SKM-1 treated with dmso at 0.1 percent for 144 hours (cell line): ENCODE results near the gene ENAM.
"Not testable (repeated sequence)": the region's sequence is repeated elsewhere in the genome, so short reads cannot be mapped to it uniquely, and the experiment has no call there.

ENCODE experiments used
- DNase-seq: peaks from one replicate; lab custom pipeline; 2025; ENCODE audit not compliant: unreplicated experiment; lab: John Stamatoyannopoulos, UW

Gene ENAM

DNA sequence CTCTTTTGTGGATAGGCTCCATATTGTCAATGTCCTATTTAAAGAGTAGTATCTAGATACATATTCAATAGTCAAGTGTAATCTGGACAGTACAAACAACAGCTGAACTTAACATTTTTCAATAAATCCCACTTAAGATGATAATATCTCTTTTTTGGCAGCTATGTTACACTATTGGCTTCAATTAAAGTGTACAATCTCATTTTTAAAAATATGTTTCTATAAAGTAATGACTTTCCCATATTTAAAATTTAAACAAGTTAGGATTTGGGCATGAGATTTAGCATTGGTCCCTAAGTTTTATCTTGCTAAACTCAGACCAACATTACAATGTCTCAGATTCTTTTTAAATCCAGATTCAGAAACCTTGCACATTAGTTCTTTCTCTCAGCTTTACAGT is 45.6 kb downstream of the ENAM start:
- no peak for DNase-seq

DNA sequence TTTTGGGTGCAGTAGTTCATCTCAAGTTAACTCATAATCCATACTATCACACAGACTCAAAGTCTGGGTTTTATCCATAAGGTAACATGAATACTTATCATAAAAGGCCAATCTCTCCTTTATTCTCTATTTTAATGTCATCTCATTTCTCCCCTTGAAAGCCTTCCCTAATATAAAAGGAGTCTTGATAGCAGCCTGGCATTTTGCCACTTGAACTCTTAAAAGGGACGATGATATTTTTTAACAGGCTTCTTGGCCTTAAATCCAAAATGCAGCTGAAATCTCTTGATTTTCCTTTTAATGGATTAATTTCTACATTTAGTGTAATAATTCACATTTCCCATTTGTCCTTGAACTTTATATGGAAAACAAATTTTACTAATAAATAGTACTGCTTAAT is 46.2 kb downstream of the ENAM start:
- no peak for DNase-seq

DNA sequence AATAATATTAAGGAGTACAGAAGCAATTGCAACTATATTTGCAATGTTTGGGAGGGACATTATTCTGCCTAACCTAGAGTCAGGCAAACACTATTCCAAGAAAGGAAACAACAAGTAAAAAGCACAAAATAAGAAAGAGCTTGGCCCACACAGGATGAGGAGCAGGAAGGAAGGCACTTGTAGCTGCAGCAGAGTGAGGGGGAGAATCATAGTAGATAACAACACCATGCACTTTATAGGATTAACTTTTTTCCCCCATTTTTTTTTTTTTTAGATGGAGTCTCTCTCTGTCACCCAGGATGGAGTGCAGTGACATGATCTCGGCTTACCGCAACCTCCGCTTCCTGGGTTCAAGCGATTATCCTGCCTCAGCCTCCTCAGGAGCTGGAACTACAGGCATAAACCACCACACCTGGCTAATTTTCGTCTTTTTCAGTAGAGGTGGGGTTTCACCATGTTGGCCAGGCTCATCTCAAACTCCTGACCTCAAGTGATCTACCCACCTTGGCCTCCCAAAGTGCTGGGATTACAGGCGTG is 48.1 kb downstream of the ENAM start:
- no peak for DNase-seq

DNA sequence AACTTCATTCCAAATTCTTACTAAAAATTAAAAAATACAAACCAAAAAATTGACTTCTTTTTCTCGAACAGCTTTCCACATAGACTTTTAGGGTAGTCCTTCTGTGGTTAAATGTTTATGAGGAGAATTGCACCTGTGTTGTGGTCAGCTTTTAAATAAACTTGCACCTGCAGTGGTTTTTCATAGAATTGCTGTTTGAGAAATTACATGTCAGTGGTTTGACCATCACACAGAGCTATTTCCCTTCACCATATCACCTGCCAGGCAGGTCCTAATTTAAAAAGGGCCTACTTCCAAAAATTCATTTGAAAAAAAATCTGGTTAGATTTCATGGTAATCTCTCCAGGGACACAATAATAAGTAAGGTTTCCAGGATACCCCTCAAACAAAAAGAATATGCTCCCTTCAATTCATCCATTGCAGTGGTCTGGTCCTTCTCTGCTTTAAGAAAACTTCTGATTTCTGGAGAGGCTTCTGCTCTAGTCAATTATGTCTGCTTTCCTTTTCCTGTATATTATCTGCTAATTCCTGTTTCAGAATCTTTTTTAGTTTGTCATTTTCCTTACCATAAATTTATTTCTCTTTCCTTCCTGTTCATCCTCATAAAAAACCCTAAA is 49.9 kb downstream of the ENAM start:
- DNase-seq = no peak

DNA sequence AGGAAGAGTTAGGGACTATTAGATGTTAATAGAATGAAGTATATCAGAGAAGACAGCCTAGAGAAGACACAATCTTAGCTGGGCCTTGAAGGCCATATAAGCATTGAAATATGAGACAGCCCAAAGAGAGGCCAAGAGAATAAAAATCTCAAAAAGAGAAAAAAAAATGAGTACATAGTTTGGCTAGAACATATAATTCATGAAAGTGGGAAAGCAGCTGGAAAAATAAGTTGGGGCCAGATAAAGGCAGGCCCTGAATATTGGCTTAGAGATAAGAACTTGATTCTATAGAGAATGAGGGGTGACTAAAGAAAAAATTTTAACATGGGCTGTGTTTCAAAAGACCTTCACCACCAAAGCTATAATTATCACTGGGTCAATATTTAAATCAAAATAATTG is 52.4 kb downstream of the ENAM start:
- no peak for DNase-seq

DNA sequence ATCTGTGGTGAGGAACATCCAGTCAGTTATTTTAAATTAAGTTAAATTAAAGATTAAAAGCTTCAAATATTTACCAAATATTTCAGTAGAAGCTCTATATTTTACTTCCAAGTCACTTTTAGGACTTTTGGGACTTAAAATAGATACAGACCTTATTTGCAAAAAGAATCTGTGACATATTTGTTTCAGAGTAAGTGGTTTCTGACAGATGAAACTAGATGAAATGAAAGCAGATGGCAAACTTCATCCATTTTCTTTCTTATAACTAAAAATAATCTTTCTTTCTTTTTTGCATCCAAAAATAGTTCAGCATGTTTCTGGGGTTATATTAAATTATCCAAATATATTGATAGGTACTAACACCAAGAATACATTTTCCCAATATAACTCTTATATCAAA is 53.2 kb downstream of the ENAM start:
- no peak for DNase-seq

DNA sequence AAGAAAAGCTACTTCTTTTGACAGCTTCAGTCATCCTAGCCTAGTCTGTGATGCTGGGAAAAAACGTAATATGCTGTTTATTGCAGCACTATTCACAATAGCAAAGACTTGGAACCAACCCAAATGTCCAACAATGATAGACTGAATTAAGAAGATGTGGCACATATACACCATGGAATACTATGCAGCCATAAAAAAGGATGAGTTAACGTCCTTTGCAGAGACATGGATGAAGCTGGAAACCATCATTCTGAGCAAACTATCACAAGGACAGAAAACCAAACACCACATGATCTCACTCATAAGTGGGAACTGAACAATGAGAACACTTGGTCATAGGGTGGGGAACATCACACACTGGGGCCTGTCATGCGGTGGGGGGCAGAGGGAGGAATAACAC is 53.6 kb downstream of the ENAM start:
- not testable (repeated sequence) for DNase-seq

DNA sequence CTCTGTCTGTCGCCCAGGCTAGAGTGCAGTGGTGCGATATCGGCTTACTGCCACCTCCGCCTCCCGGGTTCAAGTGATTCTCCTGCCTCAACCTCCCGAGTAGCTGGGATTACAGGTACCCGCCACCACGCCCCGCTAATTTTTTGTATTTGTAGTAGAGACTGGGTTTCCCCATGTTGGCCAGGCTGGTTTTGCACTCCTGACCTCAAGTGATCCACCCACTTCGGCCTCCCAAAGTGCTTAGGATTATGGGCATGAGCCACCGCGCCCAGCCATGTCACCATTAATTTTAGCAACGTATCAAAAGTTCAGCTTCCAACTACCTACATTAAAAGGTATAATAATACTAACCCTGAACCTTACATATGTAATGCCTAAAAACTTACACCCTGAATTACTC is 58.8 kb downstream of the ENAM start:
- DNase-seq = no peak

DNA sequence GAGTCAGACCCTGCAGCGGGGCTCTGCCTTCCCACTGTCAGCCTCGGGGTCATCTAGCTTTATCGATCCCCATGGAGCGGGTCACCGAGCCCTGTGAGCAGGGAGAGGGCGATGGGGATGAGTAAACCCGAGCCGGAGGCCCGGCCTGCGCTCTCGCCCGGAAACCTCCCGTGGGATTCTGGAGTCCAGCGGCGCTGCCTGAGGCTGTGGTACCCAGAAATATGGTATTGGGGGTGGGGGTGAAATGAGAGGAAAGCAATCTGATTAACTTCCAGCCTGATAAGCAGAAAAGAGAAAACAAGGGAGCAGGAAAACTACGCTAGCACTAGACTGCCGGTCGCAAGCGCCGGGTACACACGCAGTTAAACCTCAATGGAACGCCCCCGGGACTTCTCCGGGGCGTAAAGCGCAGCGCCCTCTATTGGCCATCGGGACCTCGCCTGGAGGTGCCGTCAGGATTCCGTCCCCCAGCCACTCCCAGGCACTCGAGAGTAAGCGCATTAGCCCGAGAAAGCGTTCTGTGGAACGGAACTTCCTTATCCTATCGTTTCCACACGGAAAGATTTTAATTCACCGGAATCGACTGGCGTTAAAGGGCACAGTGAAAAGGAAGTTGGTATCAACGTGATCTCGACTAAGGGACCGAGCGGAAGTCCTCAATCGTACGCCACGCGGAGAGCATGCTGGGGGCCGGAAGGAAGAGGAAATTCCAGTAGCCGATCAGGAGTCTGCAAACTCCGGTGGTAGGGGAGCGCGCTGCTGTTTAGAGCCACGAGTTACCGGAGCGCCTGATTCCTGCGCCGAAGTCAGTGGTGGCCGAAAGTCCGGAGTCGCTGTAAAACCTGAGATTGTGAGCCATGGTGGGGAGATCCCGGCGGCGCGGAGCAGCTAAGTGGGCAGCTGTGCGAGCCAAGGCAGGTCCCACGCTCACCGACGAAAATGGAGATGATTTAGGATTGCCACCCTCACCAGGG is 59.6 kb downstream of the ENAM start, which contains the start of gene UTP3:
Gene UTP3 (plus strand): TSS at position 712 of the 974 bp plus-strand sequence. CDS start 146 bp downstream, at position 858.
- peak; percentile 99 for DNase-seq

DNA sequence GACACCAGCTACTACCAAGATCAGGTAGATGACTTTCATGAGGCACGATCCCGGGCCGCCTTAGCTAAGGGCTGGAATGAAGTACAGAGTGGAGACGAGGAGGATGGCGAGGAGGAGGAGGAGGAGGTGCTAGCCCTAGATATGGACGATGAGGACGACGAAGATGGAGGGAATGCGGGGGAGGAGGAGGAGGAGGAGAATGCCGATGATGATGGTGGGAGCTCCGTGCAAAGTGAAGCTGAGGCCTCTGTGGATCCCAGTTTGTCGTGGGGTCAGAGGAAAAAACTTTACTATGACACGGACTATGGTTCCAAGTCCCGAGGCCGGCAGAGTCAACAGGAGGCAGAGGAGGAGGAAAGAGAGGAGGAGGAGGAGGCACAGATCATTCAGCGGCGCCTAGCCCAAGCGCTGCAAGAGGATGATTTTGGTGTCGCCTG is 60.3 kb downstream of the ENAM start:
- DNase-seq = no peak

DNA sequence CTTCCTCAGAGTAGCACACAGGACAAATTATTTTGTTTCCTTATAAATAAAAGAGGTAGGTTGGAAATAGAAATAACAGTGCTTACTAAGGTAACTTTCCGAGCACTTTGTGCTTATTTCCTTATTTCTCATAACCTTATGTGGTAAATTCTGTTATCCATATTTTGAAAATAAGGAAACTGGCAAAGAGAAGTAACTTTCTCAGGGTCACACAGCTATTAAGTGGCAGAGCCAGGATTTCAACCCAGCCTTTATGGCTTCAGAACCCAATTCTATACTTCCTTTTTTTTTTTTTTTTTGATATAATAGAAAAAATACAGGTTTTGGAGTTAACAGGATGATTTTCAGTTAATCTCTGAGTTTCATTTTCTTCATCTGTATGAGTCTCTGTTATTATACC is 63.1 kb downstream of the ENAM start:
- DNase-seq = no peak

DNA sequence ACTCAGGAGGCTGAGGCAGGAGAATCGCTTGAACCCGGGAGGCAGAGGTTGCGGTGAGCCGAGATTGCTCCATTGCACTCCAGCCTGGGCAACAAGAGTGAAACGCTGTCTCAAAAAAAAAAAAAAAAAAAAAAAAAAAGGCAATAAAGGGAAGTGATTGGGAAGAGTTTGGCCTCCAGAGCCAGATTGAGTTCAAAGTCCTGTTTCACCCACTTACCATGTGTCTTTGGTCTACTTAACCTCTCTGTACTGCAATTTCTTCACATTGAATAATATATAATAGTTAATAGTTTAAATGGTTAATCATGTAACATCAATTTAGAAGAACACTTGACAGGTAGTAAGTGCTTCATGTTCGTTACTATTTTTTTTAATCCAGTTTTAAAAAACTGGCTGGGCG is 66.1 kb downstream of the ENAM start:
- DNase-seq = not testable (repeated sequence)
